GM12801 (cell line): ENCODE data around the gene TNFAIP8L1.

Experiments
- CTCF ChIP-seq: IDR thresholded peaks from one replicate; pipeline ENCODE4 v1.5.1; 2011; ENCODE audit warnings: control low read depth; ENCODE audit not compliant: insufficient read length; ENCODE audit errors: extremely low read depth

TNFAIP8L1 gene

GRCh38 chr19:4645718-4646117, 6.4 kb downstream of the TNFAIP8L1 start:
- TF ChIP-seq CTCF, result no peak

- no peak for TF ChIP-seq CTCF
Observed at GRCh38 chr19:4647676-4648644, 8.6 kb downstream of the TNFAIP8L1 start.

- no peak for TF ChIP-seq CTCF
Observed at GRCh38 chr19:4649392-4650047, 10.2 kb downstream of the TNFAIP8L1 start.

- TF ChIP-seq CTCF, result no peak
Observed at GRCh38 chr19:4650159-4650558, 10.8 kb downstream of the TNFAIP8L1 start.

- TF ChIP-seq CTCF, result no peak
Observed at GRCh38 chr19:4652075-4652474, 12.8 kb downstream of the TNFAIP8L1 start.

GRCh38 chr19:4653793-4654436, 14.6 kb downstream of the TNFAIP8L1 start:
- no peak for TF ChIP-seq CTCF
